ENCODE results near the gene FAM72B. TPM values are rescaled to one million over a fixed set of nuclear protein-coding genes. Genes with fewer than 3 reads are reported as not detected.
"Not testable (repeated sequence)": the region's sequence is repeated elsewhere in the genome, so short reads cannot be mapped to it uniquely, and the experiment has no call there.

Gene FAM72B
- polyA plus RNA-seq, 3 donors = 0.08 to 0.45 (median 0.30) TPM

DNA sequence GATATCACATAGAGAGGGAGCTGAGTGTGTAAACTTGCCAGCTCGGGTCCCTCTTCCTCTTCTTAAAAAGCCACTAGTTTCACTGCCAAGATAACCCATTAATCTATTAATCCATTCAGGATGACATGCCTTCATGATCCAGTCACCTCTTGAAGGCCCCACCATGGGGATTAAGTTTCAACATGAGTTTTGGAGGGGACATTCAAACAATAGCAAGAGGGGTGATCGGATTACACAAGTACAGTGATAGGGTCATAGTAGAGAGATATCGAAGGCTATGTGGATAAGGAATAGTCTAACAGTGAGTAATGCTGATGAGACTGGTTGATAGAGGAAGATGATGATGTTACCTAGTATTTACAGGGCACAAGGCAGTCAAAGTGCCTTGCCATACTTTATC lies 18.8 kb upstream of the FAM72B start:
- WGBS, 3 donors = 80 to 92% (median 83%) methylated on average over 2 to 3 of the region's 3 CpGs
- not testable (repeated sequence) for H3K27ac ChIP-seq (ENCODE audit: low read depth, low read length)

DNA sequence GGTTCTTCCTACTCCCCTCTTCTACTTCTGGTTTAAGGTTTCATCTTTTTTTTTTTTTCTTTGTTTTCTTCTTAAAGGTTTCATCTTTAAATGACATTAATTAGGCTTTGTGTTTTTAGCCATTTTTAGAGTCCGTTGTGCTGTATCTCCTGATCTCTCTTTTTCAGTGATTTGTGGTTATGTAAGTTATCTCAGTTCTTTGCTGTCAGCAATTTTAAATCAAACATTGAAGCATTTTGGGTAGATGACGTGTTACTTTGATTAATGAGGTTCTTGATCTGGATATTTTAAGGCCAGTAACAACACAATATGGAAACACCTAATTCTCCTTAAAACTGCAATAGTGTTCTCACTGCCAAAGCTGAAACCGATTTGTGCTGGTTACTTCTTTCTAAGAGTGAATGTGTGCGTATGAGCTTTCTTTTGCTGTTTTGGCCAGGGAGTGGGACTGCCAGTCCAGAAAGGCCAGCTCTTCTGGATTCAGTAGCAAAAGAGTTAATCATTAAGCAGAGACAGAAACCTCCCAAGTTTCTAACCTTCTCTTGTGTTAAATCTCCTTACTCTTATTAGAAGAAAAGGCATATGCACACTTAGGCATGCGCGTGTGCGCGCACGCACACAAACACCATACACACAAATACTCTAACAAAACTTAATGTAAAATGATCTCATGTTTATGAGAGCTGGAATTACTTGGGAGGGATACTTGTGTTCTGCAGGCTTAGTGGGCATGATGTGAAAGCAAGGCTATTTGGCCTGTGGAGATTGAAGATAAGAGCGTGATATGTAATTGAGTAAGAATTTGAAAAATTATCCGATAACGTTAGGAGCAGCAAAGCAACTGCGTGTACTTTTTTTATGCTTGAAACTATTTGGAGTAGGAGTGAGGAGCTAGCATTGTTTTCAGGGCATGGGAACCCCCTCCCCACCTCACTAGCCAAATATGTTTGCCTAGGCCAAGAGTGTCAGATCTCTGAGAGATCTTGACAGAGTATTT lies 17.1 kb upstream of the FAM72B start:
- H3K27ac ChIP-seq (ENCODE audit: low read depth, low read length) = not testable (repeated sequence)
- WGBS, 3 donors = 49 to 72% (median 68%) methylated on average over 9 of the region's 13 CpGs

DNA sequence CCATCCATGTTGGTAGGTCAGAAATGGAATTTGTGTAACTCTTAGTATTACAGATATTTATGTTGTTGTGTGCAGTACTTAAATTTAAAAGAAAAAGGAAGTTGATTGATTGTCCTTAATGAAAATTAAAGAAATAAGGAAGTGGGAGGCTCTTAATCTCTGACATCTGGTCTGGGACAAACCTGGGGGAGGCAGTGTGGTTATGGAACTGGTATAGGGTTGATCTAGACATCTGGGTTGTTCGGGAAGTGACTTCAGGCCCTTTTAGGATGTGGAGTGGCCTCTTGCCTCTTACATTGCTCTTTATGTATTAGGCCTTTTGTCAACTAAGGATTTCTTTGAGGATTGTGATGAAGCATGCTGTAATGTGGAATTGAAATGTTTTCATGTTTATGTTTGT lies 16.1 kb upstream of the FAM72B start:
- not testable (repeated sequence) for H3K27ac ChIP-seq (ENCODE audit: low read depth, low read length)
- WGBS, 3 donors = no CpG with 5 or more reads among the region's 1 CpG

DNA sequence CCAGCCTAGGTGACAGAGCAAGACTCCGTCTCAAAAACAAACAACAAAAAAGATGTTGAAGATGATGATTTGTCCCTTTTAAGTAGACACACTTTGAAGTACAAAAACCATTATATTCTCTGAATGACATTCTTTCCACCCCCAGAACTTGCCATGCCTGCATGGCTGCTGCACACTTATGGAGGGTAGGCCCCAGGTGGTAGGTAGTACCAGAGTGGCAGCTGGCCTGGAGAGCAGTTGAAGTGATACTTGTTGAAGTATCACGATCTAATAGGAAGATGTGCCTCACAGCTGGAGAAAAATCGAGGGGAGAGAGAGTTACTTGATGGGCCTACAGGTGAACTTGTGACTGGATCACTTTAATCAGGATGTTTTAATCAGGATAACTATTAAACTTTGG lies 15.6 kb upstream of the FAM72B start:
- 83 to 100% (median 100%) methylated on average over 1 of the region's 3 CpGs for WGBS, 3 donors
- H3K27ac ChIP-seq (ENCODE audit: low read depth, low read length) = not testable (repeated sequence)

- H3K27ac ChIP-seq (ENCODE audit: low read depth, low read length) = not testable (repeated sequence)
- WGBS, 3 donors = 88 to 97% (median 96%) methylated on average over 2 to 3 of the region's 7 CpGs
Measured at GRCh38 chr1:121197095-121197882, 13.1 kb upstream of the FAM72B start.

DNA sequence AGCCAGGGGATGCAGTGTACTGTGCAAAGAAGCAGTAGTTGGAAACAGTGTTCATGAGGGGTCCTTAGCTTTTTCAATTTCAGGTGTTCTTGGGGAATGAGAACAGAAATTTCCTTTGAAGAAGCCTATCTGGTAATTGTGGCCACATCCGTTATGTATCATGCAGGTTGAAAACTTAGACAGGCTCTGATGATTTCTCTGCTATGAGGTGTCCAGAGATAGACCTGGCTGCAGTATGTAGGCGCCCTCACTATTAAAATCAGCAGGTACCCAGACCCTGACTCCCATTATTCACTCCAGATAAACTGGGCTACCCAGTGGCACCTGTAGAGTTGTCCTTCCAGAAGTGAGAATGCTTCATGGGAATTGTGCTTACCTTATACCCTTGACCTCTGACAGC lies 8.4 kb upstream of the FAM72B start:
- not testable (repeated sequence) for H3K27ac ChIP-seq (ENCODE audit: low read depth, low read length)
- WGBS, 3 donors = 86 to 100% (median 95%) methylated on average over 1 to 2 of the region's 2 CpGs

DNA sequence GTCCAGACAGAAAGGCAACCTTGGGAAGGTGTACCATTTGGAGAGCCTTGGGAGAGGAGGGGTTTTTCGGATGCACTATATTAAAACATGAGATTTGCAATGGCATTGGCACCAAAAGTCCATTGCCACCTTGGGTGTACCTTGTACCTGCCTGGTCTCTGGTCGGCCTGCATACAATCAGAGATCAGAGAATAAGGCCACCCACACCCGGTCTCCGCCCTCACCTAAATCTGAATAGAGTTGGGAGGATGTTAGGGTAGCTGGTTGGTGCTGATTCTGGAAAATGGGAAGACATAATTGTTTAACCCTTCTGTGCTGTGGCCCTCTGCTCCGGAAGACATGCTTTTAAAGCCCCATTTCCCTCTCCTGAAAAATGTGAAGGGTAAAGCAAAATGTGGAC lies 3.8 kb upstream of the FAM72B start:
- not testable (repeated sequence) for H3K27ac ChIP-seq (ENCODE audit: low read depth, low read length)
- 71 to 88% (median 77%) methylated on average over 4 to 5 of the region's 5 CpGs for WGBS, 3 donors

DNA sequence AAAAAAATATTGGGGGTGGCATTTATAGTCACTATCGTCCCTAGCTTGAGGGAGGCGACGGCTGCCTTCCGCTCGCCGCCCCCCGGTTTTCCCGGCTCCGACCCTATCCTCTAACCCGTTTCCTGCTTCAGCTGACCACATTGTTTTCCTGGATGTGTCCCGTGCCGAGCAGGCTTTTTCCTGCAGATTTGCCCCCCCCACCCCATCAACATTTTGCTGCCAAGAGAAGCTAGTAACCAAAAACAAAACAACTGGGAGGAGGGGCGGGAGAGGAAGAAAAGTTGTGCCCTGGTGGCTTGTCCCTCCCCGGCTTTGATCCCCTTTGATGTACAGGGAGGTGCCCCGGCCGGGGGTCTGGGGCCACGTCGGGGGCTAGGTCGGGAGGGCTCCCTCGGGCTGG lies 2.1 kb upstream of the FAM72B start:
- not testable (repeated sequence) for H3K27ac ChIP-seq (ENCODE audit: low read depth, low read length)
- WGBS, 3 donors = 0% methylated on average over 1 to 3 of the region's 20 CpGs

DNA sequence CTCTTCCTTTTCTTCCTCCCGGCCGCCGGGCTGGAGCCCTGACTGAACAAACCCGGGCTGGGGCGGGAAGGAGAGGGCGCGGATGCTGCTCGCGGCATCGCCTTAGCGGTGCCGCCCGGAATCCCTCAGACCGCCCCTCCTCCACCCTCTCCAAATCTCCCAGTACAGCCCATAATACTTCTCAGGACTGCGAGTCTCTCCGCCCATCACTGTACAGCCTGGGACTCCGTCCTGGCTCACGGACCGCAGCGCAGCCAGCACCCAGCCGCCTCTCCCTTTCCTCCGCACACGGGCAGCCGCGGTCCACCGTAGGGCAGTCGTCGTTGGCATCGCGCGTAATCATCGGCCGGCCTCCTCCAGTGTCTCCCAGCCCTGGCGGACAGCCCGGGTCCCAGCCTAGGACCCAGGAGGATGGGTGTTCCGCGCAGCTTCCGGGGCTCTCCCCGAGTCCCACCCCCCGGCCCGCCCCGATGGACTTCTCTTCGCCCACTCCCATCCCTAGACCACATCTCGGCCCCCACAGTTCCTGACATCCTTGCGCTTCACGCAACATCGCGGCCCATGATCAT lies 1.1 kb upstream of the FAM72B start:
- H3K27ac ChIP-seq (ENCODE audit: low read depth, low read length) = not testable (repeated sequence)
- no CpG with 5 or more reads among the region's 48 CpGs for WGBS, 3 donors

DNA sequence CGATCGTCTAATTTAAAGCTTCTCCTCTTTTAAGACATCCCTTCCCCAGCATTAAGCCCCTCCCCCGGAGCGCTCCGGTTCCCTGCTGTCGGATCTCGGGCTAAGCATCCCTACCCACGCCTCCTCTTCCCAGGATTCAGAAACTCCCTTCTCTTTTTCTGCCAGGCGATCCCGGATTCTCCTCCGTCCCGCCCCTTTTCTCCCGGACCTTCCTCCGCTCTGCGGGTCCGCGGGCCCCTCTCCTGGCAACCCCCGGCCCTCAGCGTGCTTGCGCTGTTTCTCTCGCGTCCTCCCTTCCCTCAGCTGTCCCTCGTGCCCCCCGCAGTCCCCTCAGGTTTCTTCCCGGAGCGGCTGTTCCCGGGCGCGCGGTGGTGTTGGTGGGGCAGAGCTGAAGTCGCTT lies 273 bp downstream of the FAM72B start:
- 0 to 1% (median 0%) methylated on average over 8 to 13 of the region's 31 CpGs for WGBS, 3 donors

DNA sequence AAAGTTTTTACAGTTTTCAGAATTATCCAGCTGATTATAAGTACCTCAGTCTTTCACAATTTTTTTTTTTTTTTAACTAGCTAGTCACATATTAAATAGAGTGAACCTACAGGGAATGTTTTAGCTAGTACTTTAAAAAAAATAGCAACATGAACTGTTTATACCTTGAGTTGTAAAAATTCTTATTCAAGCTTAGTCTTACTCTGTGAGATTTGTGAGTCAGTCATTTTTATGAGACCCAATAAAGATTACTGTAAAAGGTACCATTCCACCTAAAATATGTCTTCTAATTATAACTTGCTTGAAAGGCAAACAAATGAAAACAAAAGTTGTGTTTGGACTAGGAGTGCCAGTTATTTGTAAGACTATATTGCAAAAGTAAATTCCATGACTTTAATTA lies 5.9 kb downstream of the FAM72B start:
- H3K27ac ChIP-seq (ENCODE audit: low read depth, low read length) = not testable (repeated sequence)

More for the DNA sequence above, 273 bp downstream of the FAM72B start:
- H3K27ac ChIP-seq (ENCODE audit: low read depth, low read length) = not testable (repeated sequence)

DNA sequence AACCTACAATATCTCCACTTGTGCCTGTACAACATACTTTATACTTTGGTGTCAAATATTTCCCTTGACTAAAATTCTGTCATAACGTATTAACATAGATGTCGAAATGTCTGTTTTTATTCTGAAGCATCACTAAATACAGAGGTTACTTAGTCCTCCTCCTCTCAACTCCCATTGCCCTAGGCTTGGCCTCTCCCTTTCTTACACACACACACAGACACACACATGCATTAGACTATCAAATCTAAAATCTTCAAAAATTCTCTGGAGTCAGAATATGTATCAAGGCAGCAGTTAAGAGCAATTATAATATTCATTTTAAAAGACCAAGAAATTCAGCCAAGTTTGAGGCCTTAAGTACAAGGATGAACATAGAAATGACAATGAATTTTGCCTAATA lies 7.5 kb downstream of the FAM72B start:
- not testable (repeated sequence) for H3K27ac ChIP-seq (ENCODE audit: low read depth, low read length)
- WGBS, 3 donors = 76 to 93% (median 93%) methylated on average over 2 of the region's 2 CpGs

GRCh38 chr1:121168152-121168668 lies 15.9 kb downstream of the FAM72B start:
- WGBS, 3 donors = 84 to 100% (median 100%) methylated on average over 1 to 2 of the region's 3 CpGs
- H3K27ac ChIP-seq (ENCODE audit: low read depth, low read length) = not testable (repeated sequence)

DNA sequence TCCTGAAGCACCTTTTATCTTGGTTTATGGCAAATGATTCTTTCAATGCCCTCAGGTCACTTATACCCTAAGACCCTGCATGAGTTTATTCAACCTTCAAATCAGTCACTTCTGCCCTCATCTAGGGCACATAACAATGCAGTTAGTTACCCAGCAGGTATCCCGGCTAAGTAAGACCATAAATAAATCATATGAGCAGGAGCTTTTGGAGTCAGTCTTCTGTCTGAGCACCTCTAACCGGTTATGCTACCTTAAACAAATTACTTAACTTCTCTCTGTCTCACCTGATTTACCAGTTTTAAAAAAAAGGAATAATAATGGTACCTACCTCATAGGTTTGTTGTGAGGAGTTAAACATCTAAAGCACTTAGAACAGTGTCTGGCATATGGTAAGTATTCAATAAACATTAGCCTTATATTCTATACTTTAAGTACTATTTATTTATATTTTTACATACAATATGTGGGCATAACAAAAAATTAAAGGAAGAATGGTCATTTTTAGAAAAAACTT lies 16.9 kb downstream of the FAM72B start:
- 60 to 85% (median 82%) methylated on average over 2 of the region's 2 CpGs for WGBS, 3 donors
- H3K27ac ChIP-seq (ENCODE audit: low read depth, low read length) = not testable (repeated sequence)

GRCh38 chr1:121165296-121165695 lies 18.8 kb downstream of the FAM72B start:
- not testable (repeated sequence) for H3K27ac ChIP-seq (ENCODE audit: low read depth, low read length)

GRCh38 chr1:121163850-121164757 lies 20.0 kb downstream of the FAM72B start:
- 73 to 78% (median 74%) methylated on average over 3 to 4 of the region's 5 CpGs for WGBS, 3 donors
- H3K27ac ChIP-seq (ENCODE audit: low read depth, low read length) = not testable (repeated sequence)

DNA sequence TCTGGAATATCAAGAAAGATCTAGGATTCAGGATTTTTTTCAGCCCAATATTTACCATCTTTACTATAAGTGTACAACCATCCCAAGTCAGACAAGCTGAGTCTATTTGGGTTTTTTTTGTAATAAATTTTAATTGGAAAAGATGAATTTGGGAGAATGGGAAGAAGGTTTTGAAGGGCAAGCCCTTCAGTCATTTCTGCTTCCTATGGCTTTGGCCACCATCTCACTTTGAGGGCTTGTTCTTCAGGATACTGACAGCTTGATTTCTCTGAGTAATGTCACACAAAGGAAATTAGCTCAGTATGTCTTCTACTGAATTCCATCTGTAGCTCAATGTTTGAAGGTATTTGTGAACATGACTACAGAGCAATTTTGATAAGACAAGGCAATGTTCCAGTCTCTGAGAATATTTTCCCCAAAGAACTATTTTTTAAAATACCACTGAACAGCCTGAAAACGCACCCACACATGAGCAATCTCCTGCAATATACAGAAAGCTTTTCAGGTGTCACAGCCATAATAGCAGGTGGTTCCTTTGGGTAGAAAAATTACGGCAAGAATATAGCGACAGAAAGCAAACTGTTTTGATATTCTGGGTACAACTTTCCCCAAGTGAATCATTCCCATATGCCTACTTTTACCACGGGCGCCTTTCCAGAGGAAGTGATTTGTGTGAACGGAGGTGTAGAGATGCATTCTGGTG lies 22.8 kb downstream of the FAM72B start:
- 81 to 90% (median 86%) methylated on average over 3 of the region's 6 CpGs for WGBS, 3 donors
- H3K27ac ChIP-seq (ENCODE audit: low read depth, low read length) = not testable (repeated sequence)

Measured in adipose tissue (tissue), 3 donors.